ENCODE data around the gene SERPINF2.
"Not testable (repeated sequence)": the region's sequence is repeated elsewhere in the genome, so short reads cannot be mapped to it uniquely, and the experiment has no call there.

The SERPINF2 gene

GRCh38 chr17:1755827-1756262 lies 13.2 kb downstream of the SERPINF2 start:
- H3K4me3 ChIP-seq (replicated peaks; ENCODE audit: low read depth, low read length): no peak overlapping the region
- no peak for TF ChIP-seq CTCF (IDR thresholded peaks at IDR 0.05; ENCODE audit: low read length, missing control alignments)
- no peak for DNase-seq (ENCODE audit: low read depth)

- no peak overlapping the region for H3K4me3 ChIP-seq (replicated peaks; ENCODE audit: low read depth, low read length)
- DNase-seq (ENCODE audit: low read depth): no peak
- no peak for TF ChIP-seq CTCF (IDR thresholded peaks at IDR 0.05; ENCODE audit: low read length, missing control alignments)
Measured at GRCh38 chr17:1758807-1759206, 16.1 kb downstream of the SERPINF2 start.

GRCh38 chr17:1759529-1759928 lies 16.9 kb downstream of the SERPINF2 start:
- no peak for DNase-seq (ENCODE audit: low read depth)
- no peak for TF ChIP-seq CTCF (IDR thresholded peaks at IDR 0.05; ENCODE audit: low read length, missing control alignments)
- no peak overlapping the region for H3K4me3 ChIP-seq (replicated peaks; ENCODE audit: low read depth, low read length)

GRCh38 chr17:1762233-1762900 lies 19.7 kb downstream of the SERPINF2 start:
- TF ChIP-seq CTCF (IDR thresholded peaks at IDR 0.05; ENCODE audit: low read length, missing control alignments): no peak
- DNase-seq (ENCODE audit: low read depth): peak; percentile 54
- H3K4me3 ChIP-seq (replicated peaks; ENCODE audit: low read depth, low read length): peak overlapping the region; percentile 67

GRCh38 chr17:1762901-1763898 lies 20.5 kb downstream of the SERPINF2 start:
- DNase-seq (ENCODE audit: low read depth): peak; percentile 80
- peak overlapping the region; percentile 67 for H3K4me3 ChIP-seq (replicated peaks; ENCODE audit: low read depth, low read length)
- no peak for TF ChIP-seq CTCF (IDR thresholded peaks at IDR 0.05; ENCODE audit: low read length, missing control alignments)

GRCh38 chr17:1764284-1764683 lies 21.6 kb downstream of the SERPINF2 start:
- H3K4me3 ChIP-seq (replicated peaks; ENCODE audit: low read depth, low read length): no peak overlapping the region
- peak; percentile 96 for DNase-seq (ENCODE audit: low read depth)
- no peak for TF ChIP-seq CTCF (IDR thresholded peaks at IDR 0.05; ENCODE audit: low read length, missing control alignments)

GRCh38 chr17:1764705-1765104 lies 22.0 kb downstream of the SERPINF2 start:
- not testable (repeated sequence) for H3K4me3 ChIP-seq (replicated peaks; ENCODE audit: low read depth, low read length); DNase-seq (ENCODE audit: low read depth)
